HG03139 (cell line): ENCODE data around the gene CSK.
"Not testable (repeated sequence)": the region's sequence is repeated elsewhere in the genome, so short reads cannot be mapped to it uniquely, and the experiment has no call there.

Experiments used
- ATAC-seq: cut with Tn5 transposase; IDR thresholded peaks from one replicate; pipeline ENCODE4 v1.9.1; 2021; ENCODE audit not compliant: unreplicated experiment

Gene CSK

GRCh38 chr15:74770211-74770903 lies 11.5 kb upstream of the CSK start:
- ATAC-seq, result no peak

GRCh38 chr15:74773329-74773728 lies 8.6 kb upstream of the CSK start:
- no peak for ATAC-seq

GRCh38 chr15:74773731-74774252 lies 8.1 kb upstream of the CSK start:
- ATAC-seq, result no peak

GRCh38 chr15:74775132-74775562 lies 6.7 kb upstream of the CSK start:
- ATAC-seq, result no peak

- no peak for ATAC-seq
Measured at GRCh38 chr15:74775894-74776293, 6.0 kb upstream of the CSK start.

GRCh38 chr15:74776821-74777768 lies 4.8 kb upstream of the CSK start:
- ATAC-seq, result peak; percentile 32

GRCh38 chr15:74777769-74778598 lies 3.9 kb upstream of the CSK start:
- ATAC-seq, result no peak

GRCh38 chr15:74778599-74778970 lies 3.3 kb upstream of the CSK start:
- ATAC-seq, result no peak

GRCh38 chr15:74779162-74779648 lies 2.7 kb upstream of the CSK start:
- ATAC-seq, result no peak

- ATAC-seq, result no peak
Measured at GRCh38 chr15:74780523-74781430, 1.1 kb upstream of the CSK start.

- ATAC-seq, result no peak
Measured at GRCh38 chr15:74782259-74783071, 585 bp downstream of the CSK start.

- ATAC-seq, result no peak
Measured at GRCh38 chr15:74783072-74783807, 1.4 kb downstream of the CSK start.

- ATAC-seq, result no peak
Measured at GRCh38 chr15:74783808-74784175, 1.9 kb downstream of the CSK start.

- no peak for ATAC-seq
Measured at GRCh38 chr15:74784426-74785193, 2.7 kb downstream of the CSK start.

- ATAC-seq, result no peak
Measured at GRCh38 chr15:74785194-74786032, 3.5 kb downstream of the CSK start.

GRCh38 chr15:74786081-74786480 lies 4.2 kb downstream of the CSK start:
- ATAC-seq, result not testable (repeated sequence)
